ENCODE results near the gene DDX19B.

GRCh38 chr16:70254180-70254964, 44.6 kb upstream of the DDX19B start:
- TF ChIP-seq EZH2 (IDR thresholded peaks at IDR 0.05; ENCODE audit: insufficient read depth, poor library complexity, severe bottlenecking) (no peak), EZH2phosphoT487 (IDR thresholded peaks at IDR 0.05; ENCODE audit: insufficient read depth, low read depth) (no peak)
